Astrocyte (in vitro differentiated cells and primary cell): ENCODE results near the gene SLC7A10. TPM values are rescaled to one million over a fixed set of nuclear protein-coding genes. Genes with fewer than 3 reads are reported as not detected.

ENCODE experiments used
- DNase-seq: peaks from one replicate; pipeline ENCODE4 v3.0.0-alpha.2; 2010; ENCODE audit warnings: low read depth
- FAIRE-seq: peaks from 2 replicates; lab custom pipeline; 2011; peaks lifted over from hg19 to GRCh38; lab: Jason Lieb, UNC
- H2AFZ ChIP-seq: 2 replicates; pipeline ENCODE4 v1.6.0; 2012; ENCODE audit warnings: low read depth, low read length, inconsistent platforms
- H3K27ac ChIP-seq: 2 replicates; pipeline ENCODE4 v1.5.1; 2011; ENCODE audit warnings: low read depth, low read length, inconsistent platforms
- H3K27me3 ChIP-seq: 2 replicates; pipeline ENCODE4 v1.6.0; 2011; ENCODE audit warnings: low read length, inconsistent platforms; ENCODE audit not compliant: insufficient read depth
- H3K36me3 ChIP-seq: 2 replicates; pipeline ENCODE4 v1.5.1; 2011; ENCODE audit warnings: low read length, inconsistent platforms; ENCODE audit not compliant: insufficient read depth
- H3K4me1 ChIP-seq: 2 replicates; pipeline ENCODE4 v1.5.1; 2011; ENCODE audit warnings: low read length, inconsistent platforms; ENCODE audit not compliant: insufficient read depth
- H3K4me2 ChIP-seq: 2 replicates; pipeline ENCODE4 v1.6.0; 2012; ENCODE audit warnings: low read length, inconsistent platforms
- H3K4me3 ChIP-seq: 2 replicates; pipeline ENCODE4 v1.5.1; 2011; ENCODE audit warnings: low read depth, mild to moderate bottlenecking, low read length, inconsistent platforms; ENCODE audit not compliant: insufficient read depth
- H3K79me2 ChIP-seq: 2 replicates; pipeline ENCODE4 v1.6.0; 2012; ENCODE audit warnings: mild to moderate bottlenecking, low read length, inconsistent platforms; ENCODE audit not compliant: insufficient read depth
- H3K9ac ChIP-seq: 2 replicates; pipeline ENCODE4 v1.6.0; 2012; ENCODE audit warnings: mild to moderate bottlenecking, low read length, inconsistent platforms
- H3K9me3 ChIP-seq: 2 replicates; pipeline ENCODE4 v1.5.1; 2012; ENCODE audit warnings: low read depth, mild to moderate bottlenecking, low read length, inconsistent platforms; ENCODE audit not compliant: insufficient read depth
- H4K20me1 ChIP-seq: 2 replicates; pipeline ENCODE4 v1.6.0; 2012; ENCODE audit warnings: low read length, inconsistent platforms; ENCODE audit not compliant: insufficient read depth
- H3K27ac Mint-ChIP-seq: one replicate; pipeline ENCODE4 v1.8.0; 2021; ENCODE audit warnings: mild to moderate bottlenecking, mixed read lengths; ENCODE audit not compliant: unreplicated experiment
- H3K27me3 Mint-ChIP-seq: one replicate; pipeline ENCODE4 v1.8.0; 2021; ENCODE audit warnings: low read depth, mixed read lengths; ENCODE audit not compliant: unreplicated experiment
- H3K36me3 Mint-ChIP-seq: one replicate; pipeline ENCODE4 v1.8.0; 2021; ENCODE audit warnings: low read depth, mixed read lengths; ENCODE audit not compliant: unreplicated experiment
- H3K4me1 Mint-ChIP-seq: one replicate; pipeline ENCODE4 v1.8.0; 2021; ENCODE audit warnings: low read depth, mixed read lengths; ENCODE audit not compliant: unreplicated experiment
- H3K4me3 Mint-ChIP-seq: one replicate; pipeline ENCODE4 v1.8.0; 2021; ENCODE audit warnings: mild to moderate bottlenecking, moderate library complexity, mixed read lengths; ENCODE audit not compliant: unreplicated experiment
- H3K9me3 Mint-ChIP-seq: one replicate; pipeline ENCODE4 v1.8.0; 2021; ENCODE audit warnings: mild to moderate bottlenecking, mixed read lengths; ENCODE audit not compliant: unreplicated experiment
- EZH2 ChIP-seq: IDR thresholded peaks from 2 replicates; pipeline ENCODE4 v1.6.1; 2012; ENCODE audit warnings: mild to moderate bottlenecking, low read length, inconsistent platforms; ENCODE audit not compliant: insufficient read depth
- total RNA-seq: library from RNA; stranded (reverse); gene quantifications from 2 replicates; pipeline ENCODE4 v1.2.1, GENCODE V29; 2021
- TF ChIP-seq, protein P1 (sequence below): IDR thresholded peaks from 2 replicates; pipeline ENCODE4 v1.5.1; 2011; ENCODE audit warnings: low read depth, mild to moderate bottlenecking, inconsistent platforms, low read length, moderate library complexity; ENCODE audit not compliant: insufficient read depth

Gene SLC7A10
- total RNA-seq, 1 donor from 2014 or later: 0.61 TPM

DNA sequence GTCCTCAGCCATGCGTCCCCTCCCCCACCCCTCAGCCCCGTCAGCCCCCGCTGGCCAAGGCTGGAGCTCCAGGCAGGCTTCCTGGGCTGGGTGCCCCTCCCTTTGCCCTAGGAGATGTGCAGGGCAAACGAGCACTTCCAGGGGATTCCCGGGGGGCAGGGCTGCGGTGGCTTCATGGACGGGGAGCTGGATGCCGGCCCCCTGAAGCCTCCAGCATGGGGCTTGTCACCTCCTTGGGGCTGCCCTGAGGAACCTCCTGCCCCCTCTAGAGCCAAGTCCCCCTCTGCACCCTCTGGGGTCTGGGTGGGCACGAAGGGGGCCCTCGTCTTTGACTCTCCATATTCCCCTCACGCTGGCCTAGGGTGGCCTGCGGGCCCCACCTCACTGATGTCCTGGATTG, 25.4 kb upstream of the SLC7A10 start:
- Mint-ChIP-seq H3K4me1 (no peaks in the 10 kb centered on the region), H3K27me3 (peaks cover 14% of the 10 kb centered on the region), H3K9me3 (no peaks in the 10 kb centered on the region), H3K4me3 (no peak overlapping the region), H3K36me3 (no peaks in the 10 kb centered on the region), H3K27ac (no peak overlapping the region)
- Histone ChIP-seq H4K20me1 (peaks cover 8% of the 10 kb centered on the region), H3K4me3 (no peak overlapping the region), H3K36me3 (no peaks in the 10 kb centered on the region), H3K79me2 (no peaks in the 10 kb centered on the region), H3K4me2 (no peak overlapping the region), H3K27ac (no peak overlapping the region), H3K9ac (no peak overlapping the region), H2AFZ (no peak overlapping the region), H3K27me3 (no peaks in the 10 kb centered on the region), H3K4me1 (no peaks in the 10 kb centered on the region), H3K9me3 (no peaks in the 10 kb centered on the region)
- DNase-seq (no peak), FAIRE-seq (no peak)
- TF ChIP-seq, protein P1, sequence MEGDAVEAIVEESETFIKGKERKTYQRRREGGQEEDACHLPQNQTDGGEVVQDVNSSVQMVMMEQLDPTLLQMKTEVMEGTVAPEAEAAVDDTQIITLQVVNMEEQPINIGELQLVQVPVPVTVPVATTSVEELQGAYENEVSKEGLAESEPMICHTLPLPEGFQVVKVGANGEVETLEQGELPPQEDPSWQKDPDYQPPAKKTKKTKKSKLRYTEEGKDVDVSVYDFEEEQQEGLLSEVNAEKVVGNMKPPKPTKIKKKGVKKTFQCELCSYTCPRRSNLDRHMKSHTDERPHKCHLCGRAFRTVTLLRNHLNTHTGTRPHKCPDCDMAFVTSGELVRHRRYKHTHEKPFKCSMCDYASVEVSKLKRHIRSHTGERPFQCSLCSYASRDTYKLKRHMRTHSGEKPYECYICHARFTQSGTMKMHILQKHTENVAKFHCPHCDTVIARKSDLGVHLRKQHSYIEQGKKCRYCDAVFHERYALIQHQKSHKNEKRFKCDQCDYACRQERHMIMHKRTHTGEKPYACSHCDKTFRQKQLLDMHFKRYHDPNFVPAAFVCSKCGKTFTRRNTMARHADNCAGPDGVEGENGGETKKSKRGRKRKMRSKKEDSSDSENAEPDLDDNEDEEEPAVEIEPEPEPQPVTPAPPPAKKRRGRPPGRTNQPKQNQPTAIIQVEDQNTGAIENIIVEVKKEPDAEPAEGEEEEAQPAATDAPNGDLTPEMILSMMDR: no peak
- TF ChIP-seq EZH2: no peak

GRCh38 chr19:33250500-33250899, 24.9 kb upstream of the SLC7A10 start:
- Histone ChIP-seq H3K4me2 (no peak overlapping the region), H3K9me3 (no peaks in the 10 kb centered on the region), H3K27ac (no peak overlapping the region), H4K20me1 (peaks cover 8% of the 10 kb centered on the region), H2AFZ (no peak overlapping the region), H3K79me2 (no peaks in the 10 kb centered on the region), H3K4me1 (no peaks in the 10 kb centered on the region), H3K27me3 (no peaks in the 10 kb centered on the region), H3K4me3 (no peak overlapping the region), H3K9ac (no peak overlapping the region), H3K36me3 (no peaks in the 10 kb centered on the region)
- peaks cover 2% of the 10 kb centered on the region for H3K9me3 Mint-ChIP-seq
- DNase-seq (no peak), FAIRE-seq (no peak)
- no peaks in the 10 kb centered on the region for H3K4me1 Mint-ChIP-seq
- TF ChIP-seq, protein P1: no peak
- no peak for TF ChIP-seq EZH2
- no peaks in the 10 kb centered on the region for H3K36me3 Mint-ChIP-seq
- no peak overlapping the region for H3K27ac Mint-ChIP-seq
- H3K4me3 Mint-ChIP-seq: no peak overlapping the region
- peaks cover 9% of the 10 kb centered on the region for H3K27me3 Mint-ChIP-seq

DNA sequence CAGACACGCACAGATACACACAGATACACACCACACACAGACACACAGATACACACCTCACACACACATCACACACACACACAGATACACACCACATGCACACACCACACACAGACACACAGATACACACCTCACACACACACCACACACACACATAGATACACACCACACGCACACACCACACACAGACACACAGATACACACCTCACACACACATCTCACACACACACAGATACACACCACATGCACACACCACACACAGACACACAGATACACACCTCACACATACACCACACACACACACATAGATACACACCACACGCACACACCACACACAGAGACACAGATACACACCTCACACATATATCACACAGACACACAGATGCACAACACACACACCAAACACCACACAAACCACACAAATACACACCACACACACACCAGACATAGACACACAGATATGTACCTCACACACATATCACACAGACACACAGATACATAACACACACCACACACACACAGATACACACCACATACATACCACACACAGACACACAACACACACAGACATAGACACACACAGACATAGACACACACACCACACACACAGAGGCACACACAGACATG, 24.2 kb upstream of the SLC7A10 start:
- no peak overlapping the region for H3K27ac Mint-ChIP-seq
- no peak overlapping the region for H3K27ac ChIP-seq

More for the DNA sequence above, 24.2 kb upstream of the SLC7A10 start:
- no peak overlapping the region for H3K4me2 ChIP-seq
- Mint-ChIP-seq H3K4me1 (no peaks in the 10 kb centered on the region), H3K4me3 (no peak overlapping the region), H3K27me3 (peaks cover 5% of the 10 kb centered on the region), H3K36me3 (no peaks in the 10 kb centered on the region), H3K9me3 (peaks cover 4% of the 10 kb centered on the region)
- TF ChIP-seq, protein P1: no peak
- no peak for TF ChIP-seq EZH2
- no peaks in the 10 kb centered on the region for H3K79me2 ChIP-seq
- H3K4me1 ChIP-seq: no peaks in the 10 kb centered on the region
- H3K4me3 ChIP-seq: no peak overlapping the region
- no peak for DNase-seq
- H3K27me3 ChIP-seq: no peaks in the 10 kb centered on the region
- H4K20me1 ChIP-seq: peaks cover 8% of the 10 kb centered on the region
- no peaks in the 10 kb centered on the region for H3K36me3 ChIP-seq
- no peaks in the 10 kb centered on the region for H3K9me3 ChIP-seq
- no peak overlapping the region for H3K9ac ChIP-seq
- H2AFZ ChIP-seq: no peak overlapping the region
- peak; percentile 66 for FAIRE-seq
